Measurements from ENCODE around the gene ITPR1. TPM values are rescaled to one million over a fixed set of nuclear protein-coding genes. Genes with fewer than 3 reads are reported as not detected.

Gene ITPR1
- total and polyA plus RNA-seq, 2 of the 4 experiments (the other 2 are of a cell fraction): 1.8 to 5.7 TPM

DNA sequence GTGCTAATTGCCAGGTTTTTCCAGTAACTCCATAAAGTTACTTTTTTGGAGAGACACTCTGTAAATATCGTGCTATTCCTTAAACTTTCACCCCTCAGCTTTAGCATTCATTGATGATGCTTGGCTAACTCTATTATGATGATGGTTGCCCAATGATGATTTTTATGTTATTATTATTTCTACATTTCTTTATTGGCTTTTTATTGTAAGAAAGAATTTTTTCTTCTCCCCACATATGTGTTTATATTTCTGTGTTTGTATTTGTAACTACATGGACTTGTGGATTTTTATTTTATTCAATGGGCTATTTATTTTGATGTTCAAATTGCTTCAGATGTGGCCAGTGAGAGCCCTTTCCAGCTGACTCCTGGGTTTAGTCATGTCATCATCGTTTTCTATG lies 323.6 kb downstream of the ITPR1 start:
- BruUV-seq (replicated peaks): no TSS peak

More for the DNA sequence above, 323.6 kb downstream of the ITPR1 start:
- intact Hi-C loops (cut with micrococcal nuclease): no loop called here
- H2BK120ac ChIP-seq (ENCODE audit: low read depth, low read length): no peak overlapping the region
- H3K79me1 ChIP-seq (ENCODE audit: low read depth in 1 of 2, low read length in 2 of 2): no peaks in the 10 kb centered on the region
- H2AK9ac ChIP-seq (replicated peaks; ENCODE audit: low read depth, low read length, poor library complexity): no peak overlapping the region
- CTCF ChIA-PET: no interaction called here
- TF ChIP-seq NFE2L2 (IDR thresholded peaks at IDR 0.05; ENCODE audit: low read depth, low read length) (no peak), BHLHE40 (IDR thresholded peaks at IDR 0.05; ENCODE audit: low read depth, low read length) (no peak), CEBPB (IDR thresholded peaks at IDR 0.05; ENCODE audit: low read depth, low read length) (no peak), SMC3 (IDR thresholded peaks at IDR 0.05; ENCODE audit: low read depth, low read length) (no peak), POLR2A (IDR thresholded peaks at IDR 0.05; ENCODE audit: low read depth, low read length) (no peak), MAFK (IDR thresholded peaks at IDR 0.05; ENCODE audit: low read depth, low read length) (no peak), RCOR1 (IDR thresholded peaks at IDR 0.05; ENCODE audit: insufficient replicate concordance, low read length) (no peak), MAZ (IDR thresholded peaks at IDR 0.05; ENCODE audit: borderline replicate concordance, low read depth, low read length) (no peak), CHD1 (IDR thresholded peaks at IDR 0.05; ENCODE audit: low read depth, low read length) (no peak), USF2 (IDR thresholded peaks at IDR 0.05; ENCODE audit: low read depth, low read length) (no peak), ELK1 (IDR thresholded peaks at IDR 0.05; ENCODE audit: borderline replicate concordance, low read depth, low read length) (no peak)
- H3K9me1 ChIP-seq (ENCODE audit: insufficient read depth, low read length): no peaks in the 10 kb centered on the region
- no peak overlapping the region for H3K14ac ChIP-seq (replicated peaks; ENCODE audit: low read depth, low read length)
- H4K5ac ChIP-seq (ENCODE audit: low read depth, low read length): no peak overlapping the region
- peaks cover 6% of the 10 kb centered on the region; the same call in 1 of the 2 replicates for H3K36me3 ChIP-seq (ENCODE audit: control insufficient read depth, insufficient read depth, low read length)
- no peak overlapping the region for H3K23ac ChIP-seq (ENCODE audit: low read depth, low read length)
- H3K4ac ChIP-seq (ENCODE audit: low read depth, low read length): no peak overlapping the region
- H3K4me3 ChIP-seq (ENCODE audit: insufficient read depth, low read depth, low read length): no peak overlapping the region
- H3K4me2 ChIP-seq (ENCODE audit: low read depth, low read length): no peak overlapping the region
- no peak overlapping the region for H2BK15ac ChIP-seq (ENCODE audit: low read depth, low read length)
- H2BK20ac ChIP-seq (ENCODE audit: low read depth, low read length): no peak overlapping the region
- no peaks in the 10 kb centered on the region for H4K20me1 ChIP-seq (ENCODE audit: insufficient read depth, low read length)
- peaks cover 2% of the 10 kb centered on the region for H3K27me3 ChIP-seq (ENCODE audit: control insufficient read depth, insufficient read depth, low read length)
- no peak overlapping the region for H2BK5ac ChIP-seq (ENCODE audit: low read depth, low read length, poor library complexity, severe bottlenecking)
- no peaks in the 10 kb centered on the region; the same call in none of the 2 replicates for H3K9me3 ChIP-seq (ENCODE audit: control insufficient read depth, insufficient read depth, low read length)
- dilution Hi-C loops (cut with HindIII; ENCODE audit: low sequenced_read_pairs, unreplicated experiment): no loop called here
- no peak overlapping the region for H4K91ac ChIP-seq (ENCODE audit: insufficient read depth, low read depth, low read length)
- POLR2A ChIA-PET (ENCODE audit: unreplicated experiment): no interaction called here
- no peak overlapping the region for H3K27ac ChIP-seq (ENCODE audit: insufficient read depth, low read length)
- no peak overlapping the region for H2AK5ac ChIP-seq (ENCODE audit: low read depth, low read length)
- no peak for ATAC-seq (ENCODE audit: low read depth)
- H2AFZ ChIP-seq (replicated peaks; ENCODE audit: low read length, poor library complexity): no peak overlapping the region
- H3K56ac ChIP-seq (ENCODE audit: extremely low read depth, insufficient read depth, low read length): no peak overlapping the region
- no peak overlapping the region for H3K18ac ChIP-seq (ENCODE audit: low read depth, low read length)
- DNase-seq: no peak
- no peak overlapping the region for H3K9ac ChIP-seq (ENCODE audit: low read depth, low read length)
- no peaks in the 10 kb centered on the region for H3K4me1 ChIP-seq (ENCODE audit: control insufficient read depth, insufficient read depth, low read length)
- in situ Hi-C loops (cut with MboI; ENCODE audit: low sequenced_read_pairs): no loop called here
- WGBS, 2 experiments (ENCODE audit: extremely low coverage in 2 of 2, insufficient read length in 1 of 2): no CpG with 5 or more reads among the region's 2 CpGs
- no peak overlapping the region for H4K8ac ChIP-seq (ENCODE audit: low read depth in 2 of 2, low read length in 2 of 2)
